ENCODE measurements around the gene GSTA1. TPM values are rescaled to one million over a fixed set of nuclear protein-coding genes. Genes with fewer than 3 reads are reported as not detected.
"Not testable (repeated sequence)": the region's sequence is repeated elsewhere in the genome, so short reads cannot be mapped to it uniquely, and the experiment has no call there.

Gene GSTA1
- total RNA-seq (2014; rRNA removed; shearing (Covaris generic)): not detected in 2 replicates

GRCh38 chr6:52803668-52804255 lies at the start of gene GSTA1:
Gene GSTA1, minus strand, starts transcription at chr6:52803816. Its CDS starts 4,549 bp downstream, at chr6:52799267.
- DNase-seq (ENCODE audit: low spot score): not testable (repeated sequence)

GRCh38 chr6:52849137-52849536 lies 45.5 kb upstream of the GSTA1 start:
- no peak for DNase-seq (ENCODE audit: low spot score)

GRCh38 chr6:52846002-52846401 lies 42.4 kb upstream of the GSTA1 start:
- no peak for DNase-seq (ENCODE audit: low spot score)

GRCh38 chr6:52843605-52844004 lies 40.0 kb upstream of the GSTA1 start:
- DNase-seq (ENCODE audit: low spot score): no peak

- no peak for DNase-seq (ENCODE audit: low spot score)
Observed at GRCh38 chr6:52840763-52841585, 37.4 kb upstream of the GSTA1 start, which contains the start of gene GSTA5. Gene GSTA5, minus strand, starts transcription at chr6:52840813.

- peak; percentile 86 for DNase-seq (ENCODE audit: low spot score)
Observed at GRCh38 chr6:52839124-52840055, 35.8 kb upstream of the GSTA1 start.

GRCh38 chr6:52834481-52834880 lies 30.9 kb upstream of the GSTA1 start:
- DNase-seq (ENCODE audit: low spot score): no peak

- DNase-seq (ENCODE audit: low spot score): not testable (repeated sequence)
Observed at GRCh38 chr6:52830869-52831268, 27.3 kb upstream of the GSTA1 start.

GRCh38 chr6:52829046-52829817 lies 25.6 kb upstream of the GSTA1 start:
- DNase-seq (ENCODE audit: low spot score): no peak

GRCh38 chr6:52828621-52829020 lies 25.0 kb upstream of the GSTA1 start:
- not testable (repeated sequence) for DNase-seq (ENCODE audit: low spot score)

- DNase-seq (ENCODE audit: low spot score): not testable (repeated sequence)
Observed at GRCh38 chr6:52827073-52827783, 23.6 kb upstream of the GSTA1 start.

- no peak for DNase-seq (ENCODE audit: low spot score)
Observed at GRCh38 chr6:52826513-52826912, 22.9 kb upstream of the GSTA1 start.

- DNase-seq (ENCODE audit: low spot score): not testable (repeated sequence)
Observed at GRCh38 chr6:52825900-52826459, 22.4 kb upstream of the GSTA1 start.

GRCh38 chr6:52825270-52825793 lies 21.7 kb upstream of the GSTA1 start:
- not testable (repeated sequence) for DNase-seq (ENCODE audit: low spot score)

- no peak for DNase-seq (ENCODE audit: low spot score)
Observed at GRCh38 chr6:52821842-52822241, 18.2 kb upstream of the GSTA1 start.

GRCh38 chr6:52820198-52820597 lies 16.6 kb upstream of the GSTA1 start:
- no peak for DNase-seq (ENCODE audit: low spot score)

- peak; percentile 40 for DNase-seq (ENCODE audit: low spot score)
Observed at GRCh38 chr6:52815167-52816092, 11.8 kb upstream of the GSTA1 start.

GRCh38 chr6:52814545-52814944 lies 10.9 kb upstream of the GSTA1 start:
- not testable (repeated sequence) for DNase-seq (ENCODE audit: low spot score)

- not testable (repeated sequence) for DNase-seq (ENCODE audit: low spot score)
Observed at GRCh38 chr6:52809777-52810176, 6.2 kb upstream of the GSTA1 start.

Measured in A172 (cell line).